D341Med (cell line): ENCODE data around the gene TRIML2.

ENCODE experiments used
- DNase-seq: peaks from one replicate; pipeline ENCODE4 v3.0.0; 2012; ENCODE audit warnings: low spot score

The TRIML2 gene, protein sequence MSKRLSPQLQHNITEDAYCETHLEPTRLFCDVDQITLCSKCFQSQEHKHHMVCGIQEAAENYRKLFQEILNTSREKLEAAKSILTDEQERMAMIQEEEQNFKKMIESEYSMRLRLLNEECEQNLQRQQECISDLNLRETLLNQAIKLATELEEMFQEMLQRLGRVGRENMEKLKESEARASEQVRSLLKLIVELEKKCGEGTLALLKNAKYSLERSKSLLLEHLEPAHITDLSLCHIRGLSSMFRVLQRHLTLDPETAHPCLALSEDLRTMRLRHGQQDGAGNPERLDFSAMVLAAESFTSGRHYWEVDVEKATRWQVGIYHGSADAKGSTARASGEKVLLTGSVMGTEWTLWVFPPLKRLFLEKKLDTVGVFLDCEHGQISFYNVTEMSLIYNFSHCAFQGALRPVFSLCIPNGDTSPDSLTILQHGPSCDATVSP

GRCh38 chr4:188109157-188109755, at the start of gene TRIML2:
Gene TRIML2 (minus strand): TSS chr4:188109603. CDS start chr4:188105368, 4,235 bp downstream.
- no peak for DNase-seq

DNA sequence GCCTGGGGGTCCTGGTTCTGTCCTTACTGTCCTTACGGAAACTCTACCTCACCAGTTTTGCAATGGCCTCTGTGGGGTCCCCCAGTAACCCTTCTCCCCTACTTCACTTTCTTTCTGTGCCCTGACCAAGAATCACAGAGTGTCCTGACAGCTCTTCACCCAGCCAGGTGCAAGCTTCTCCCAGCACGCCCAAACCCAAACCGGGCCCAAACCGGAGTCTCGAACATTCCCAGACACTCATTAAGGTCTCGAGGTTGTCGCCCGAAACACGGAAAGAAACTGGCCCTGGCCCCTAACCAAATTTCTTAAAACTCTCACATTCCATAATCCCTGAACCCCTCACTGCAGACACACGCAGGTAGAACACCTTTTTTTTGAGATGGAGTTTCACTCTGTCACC, 48.9 kb upstream of the TRIML2 start:
- no peak for DNase-seq

GRCh38 chr4:188154668-188155405, 45.4 kb upstream of the TRIML2 start:
- no peak for DNase-seq

- no peak for DNase-seq
These were observed 38.4 kb upstream of the TRIML2 start for GRCh38 chr4:188147776-188148175.

GRCh38 chr4:188147176-188147575, 37.8 kb upstream of the TRIML2 start:
- DNase-seq = no peak

GRCh38 chr4:188146618-188147017, 37.2 kb upstream of the TRIML2 start:
- DNase-seq = no peak

DNA sequence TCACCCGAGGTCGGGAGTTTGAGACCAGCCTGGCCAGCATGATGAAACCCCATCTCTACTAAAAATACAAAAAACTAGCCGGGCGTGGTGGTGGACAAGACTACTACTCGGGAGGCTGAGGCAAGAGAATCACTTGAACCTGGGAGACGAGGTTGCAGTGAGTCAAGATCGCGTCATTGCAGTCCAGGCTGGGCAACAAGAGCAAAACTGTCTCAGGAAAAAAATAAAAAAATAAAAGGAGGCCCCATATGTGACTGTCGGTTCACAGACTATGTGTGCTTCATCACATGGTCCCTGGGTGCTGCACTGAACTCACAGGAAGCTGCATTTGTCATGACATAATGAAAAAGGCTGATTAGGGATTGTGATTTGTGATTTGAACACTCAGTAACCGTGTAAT, 36.2 kb upstream of the TRIML2 start:
- DNase-seq = no peak

GRCh38 chr4:188143731-188144130, 34.3 kb upstream of the TRIML2 start:
- no peak for DNase-seq

- no peak for DNase-seq
These were observed 30.3 kb upstream of the TRIML2 start for GRCh38 chr4:188139671-188140070.

DNA sequence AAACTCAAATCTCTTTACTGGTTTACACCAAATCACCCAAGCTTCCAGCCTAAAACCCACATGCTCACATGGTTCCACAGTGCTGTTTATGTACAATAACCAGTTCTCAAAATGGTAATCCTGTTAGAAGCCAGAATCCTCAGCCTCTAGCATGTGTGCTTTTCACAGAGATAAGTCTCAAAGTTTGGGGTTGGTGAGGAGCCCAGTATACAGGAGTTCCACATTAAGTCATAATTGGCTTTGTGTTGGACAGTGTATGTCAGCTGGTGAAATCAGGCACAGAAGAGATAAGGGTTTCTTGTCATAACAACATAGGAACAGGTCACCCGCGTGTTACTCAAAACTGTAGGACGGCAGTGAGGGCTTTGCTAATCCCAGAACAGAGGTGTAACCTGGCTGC, 29.7 kb upstream of the TRIML2 start, which contains the start of gene TRIML1:
Gene TRIML1 (plus strand): TSS at position 301 of the 400 bp plus-strand sequence. CDS start 118 bp downstream, outside the sequence.
- no peak for DNase-seq

DNA sequence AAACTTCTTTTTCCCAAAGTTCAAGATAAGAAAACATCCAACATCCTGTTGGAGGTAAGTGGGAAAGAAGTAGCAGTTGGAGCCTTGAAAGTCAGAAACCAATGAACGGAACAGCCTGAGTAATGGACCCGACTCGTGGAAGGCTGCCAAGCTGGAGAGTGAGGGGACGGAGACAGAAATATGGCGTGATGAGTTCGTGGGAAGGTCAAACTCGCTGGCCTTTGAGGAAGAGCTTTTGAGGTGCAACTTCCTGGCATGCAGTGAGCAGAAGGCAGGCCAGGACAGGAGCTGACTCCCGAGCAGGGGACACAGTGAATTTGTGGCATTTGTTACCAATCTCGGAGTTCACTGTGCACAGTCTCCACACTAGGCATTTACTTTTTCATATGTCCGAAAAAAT, 28.8 kb upstream of the TRIML2 start:
- DNase-seq = no peak

- DNase-seq = no peak
These were observed 22.8 kb upstream of the TRIML2 start for GRCh38 chr4:188132232-188132631.

- DNase-seq = no peak
These were observed 21.0 kb upstream of the TRIML2 start for GRCh38 chr4:188130355-188130754.

DNA sequence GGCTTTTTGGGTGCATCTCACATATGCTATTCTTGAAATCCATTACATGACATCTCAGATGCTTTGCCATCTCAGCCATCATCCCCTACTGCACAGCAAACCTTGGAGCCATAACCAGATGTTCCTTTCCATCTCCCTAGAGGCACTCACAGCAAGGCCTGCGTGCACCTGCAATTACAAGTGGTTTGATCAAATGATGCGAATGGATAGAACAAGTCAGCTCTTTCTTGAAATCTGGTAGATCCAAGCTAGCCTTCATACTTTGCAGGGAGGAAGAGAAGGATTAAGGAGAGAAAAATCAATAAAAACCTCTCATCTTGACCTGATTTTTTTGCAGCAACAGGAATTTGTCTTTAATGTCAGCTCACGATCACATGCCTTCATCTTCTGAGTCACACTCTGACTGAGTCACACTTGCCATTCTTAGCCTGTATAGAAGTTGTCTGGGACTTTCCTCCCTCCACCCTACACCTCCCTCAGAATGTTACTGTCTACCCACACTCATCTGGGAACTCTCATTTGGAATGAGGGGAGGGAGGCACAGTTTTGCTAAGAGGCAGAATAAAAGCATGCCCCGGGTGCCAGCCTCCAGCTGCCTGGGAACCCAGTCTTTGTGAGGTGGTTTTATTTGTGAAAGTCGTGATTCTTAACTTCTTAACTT, 17.9 kb upstream of the TRIML2 start:
- no peak for DNase-seq

DNA sequence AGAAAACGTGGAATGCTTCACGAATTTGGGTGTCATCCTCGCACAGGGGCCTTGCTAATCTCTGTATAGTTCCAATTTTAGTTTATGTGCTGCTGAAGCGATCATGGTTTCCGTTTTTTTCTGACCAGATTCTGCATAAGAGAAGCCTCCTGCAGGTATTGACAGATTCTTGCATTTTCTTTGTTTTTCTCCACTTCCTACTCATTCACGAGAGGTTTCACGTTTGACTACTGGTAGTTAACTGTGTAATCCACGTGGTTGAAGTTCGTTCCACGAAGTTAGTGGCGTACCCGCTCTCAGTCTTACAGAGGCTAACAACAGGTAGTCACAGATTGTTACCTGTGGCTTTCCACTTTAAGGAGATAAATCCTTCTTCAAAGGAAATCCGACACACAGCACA, 12.1 kb upstream of the TRIML2 start:
- DNase-seq = no peak

DNA sequence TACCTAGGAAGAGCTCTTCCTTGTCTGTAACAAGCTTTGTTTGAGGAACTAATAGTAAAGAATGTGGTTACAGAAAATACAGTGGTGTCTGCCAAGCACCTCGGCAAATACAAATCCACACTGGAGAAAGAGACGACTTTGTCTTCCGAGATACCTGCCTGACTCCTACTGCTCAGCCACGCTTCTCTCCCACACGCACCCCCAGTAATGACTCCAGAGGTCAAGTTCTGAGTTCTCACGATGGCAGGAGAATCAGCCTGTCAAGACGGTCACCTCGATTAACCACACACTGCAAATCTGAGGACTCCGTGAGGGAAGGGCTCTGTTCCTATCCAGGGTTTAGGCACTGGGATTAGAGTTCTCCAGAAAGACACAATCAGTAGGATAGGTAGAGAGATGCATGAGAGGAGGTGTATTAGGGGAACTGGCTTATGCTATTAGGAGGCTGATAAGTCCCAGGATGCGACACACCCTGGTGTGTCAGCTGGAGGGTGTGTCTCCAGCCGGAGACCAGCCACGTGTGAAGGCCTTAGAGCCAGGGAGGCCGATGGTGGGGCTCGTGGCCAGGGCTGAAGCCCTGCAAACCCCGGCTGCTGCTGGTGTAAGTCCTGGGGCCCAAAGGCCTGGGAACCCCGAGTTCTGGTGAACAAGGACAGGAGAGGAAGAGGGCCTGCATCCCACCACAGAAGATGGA, 8.4 kb upstream of the TRIML2 start:
- DNase-seq = no peak

DNA sequence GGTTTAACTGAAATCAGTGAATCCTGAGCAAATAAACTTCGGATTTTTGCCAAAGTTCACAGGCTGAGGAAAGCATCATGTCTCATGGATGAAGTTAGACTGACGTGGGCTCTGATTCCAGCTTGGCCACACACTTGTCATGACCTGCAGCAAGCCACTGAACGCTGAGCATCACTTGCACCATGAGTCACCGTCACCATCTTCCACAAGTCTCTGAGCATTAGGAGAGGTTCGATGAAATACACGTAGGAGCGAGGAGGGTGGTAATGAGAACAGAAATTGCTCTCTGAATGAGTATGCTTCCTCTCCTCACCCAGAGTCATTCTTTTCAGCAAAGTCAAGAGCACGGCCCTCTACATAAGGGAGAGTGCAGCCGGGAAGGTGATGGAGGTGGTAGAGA, 3.8 kb upstream of the TRIML2 start:
- DNase-seq = no peak

DNA sequence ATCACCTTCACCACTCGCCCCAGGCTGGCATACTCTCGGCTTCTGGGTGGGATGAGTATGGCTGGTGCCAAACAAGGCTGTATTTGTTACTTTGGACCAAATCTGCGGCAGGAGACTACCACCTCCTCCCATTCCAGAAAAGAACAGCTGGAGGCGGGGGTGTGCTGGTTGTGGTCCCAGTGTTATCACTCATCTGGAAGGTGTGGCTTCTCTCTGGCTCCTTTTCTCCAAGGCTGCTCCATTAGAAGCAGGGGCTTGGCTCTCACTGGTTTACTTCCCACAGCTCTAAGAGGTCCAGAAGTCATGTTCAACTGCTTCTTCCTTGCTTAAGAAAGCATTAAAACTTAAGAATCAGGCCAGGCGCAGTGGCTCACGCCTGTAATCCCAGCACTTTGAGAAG, 2.6 kb upstream of the TRIML2 start:
- no peak for DNase-seq

GRCh38 chr4:188110741-188111471, 1.5 kb upstream of the TRIML2 start:
- no peak for DNase-seq

- DNase-seq = no peak
These were observed 633 bp upstream of the TRIML2 start for GRCh38 chr4:188110036-188110435.
